SK-MEL-5 (cell line): Measurements from ENCODE around the gene IL1RAPL1. TPM values are rescaled to one million over a fixed set of nuclear protein-coding genes. Genes with fewer than 3 reads are reported as not detected.

ENCODE experiments used
- DNase-seq: peaks from one replicate; pipeline ENCODE4 v3.0.0-alpha.2; 2016; ENCODE audit warnings: low read depth, low spot score
- in situ Hi-C: cut with HindIII; loops from 2 replicates; pipeline ENCODE4 v1.10.0; 2016; ENCODE audit warnings: low sequenced_read_pairs, high pct_unique_total_duplicates, low pct_unique_long_range_greater_than_20kb
- total RNA-seq: library from RNA; depleted of rRNA; stranded (reverse); fragments of >200 nt; shearing (Covaris generic); gene quantifications from 2 replicates; pipeline ENCODE4 v1.2.3, GENCODE V29; 2014

IL1RAPL1 gene
- total RNA-seq, 1 experiment from 2014 or later = 0.32 TPM

- no peak for DNase-seq
- in situ Hi-C loops = no loop called here
Observed at GRCh38 chrX:29867971-29868370, 1280.7 kb downstream of the IL1RAPL1 start.

- no peak for DNase-seq
- in situ Hi-C loops = no loop called here
Observed at GRCh38 chrX:29869837-29870236, 1282.6 kb downstream of the IL1RAPL1 start.

- in situ Hi-C loops = no loop called here
- DNase-seq = no peak
Observed at GRCh38 chrX:29870608-29871007, 1283.4 kb downstream of the IL1RAPL1 start.

GRCh38 chrX:29872831-29873230 lies 1285.6 kb downstream of the IL1RAPL1 start:
- in situ Hi-C loops = no loop called here

GRCh38 chrX:29876733-29877132 lies 1289.5 kb downstream of the IL1RAPL1 start:
- in situ Hi-C loops = no loop called here

More at GRCh38 chrX:29872831-29873230, 1285.6 kb downstream of the IL1RAPL1 start:
- peak; percentile 1 for DNase-seq

GRCh38 chrX:29880977-29881376 lies 1293.7 kb downstream of the IL1RAPL1 start:
- in situ Hi-C loops = no loop called here
- no peak for DNase-seq

More at GRCh38 chrX:29876733-29877132, 1289.5 kb downstream of the IL1RAPL1 start:
- DNase-seq = no peak

GRCh38 chrX:29890004-29890403 lies 1302.8 kb downstream of the IL1RAPL1 start:
- in situ Hi-C loops = no loop called here
- no peak for DNase-seq

- in situ Hi-C loops = no loop called here
- DNase-seq = no peak
Observed at GRCh38 chrX:29890646-29891200, 1303.5 kb downstream of the IL1RAPL1 start.

- no peak for DNase-seq
- in situ Hi-C loops = no loop called here
Observed at GRCh38 chrX:29902004-29902403, 1314.8 kb downstream of the IL1RAPL1 start.

GRCh38 chrX:29903360-29903759 lies 1316.1 kb downstream of the IL1RAPL1 start:
- in situ Hi-C loops = no loop called here
- DNase-seq = peak; percentile 28

GRCh38 chrX:29911673-29912072 lies 1324.4 kb downstream of the IL1RAPL1 start:
- in situ Hi-C loops = no loop called here
- peak; percentile 25 for DNase-seq

- DNase-seq = no peak
- in situ Hi-C loops = no loop called here
Observed at GRCh38 chrX:29913647-29914046, 1326.4 kb downstream of the IL1RAPL1 start.

GRCh38 chrX:29922607-29923006 lies 1335.4 kb downstream of the IL1RAPL1 start:
- DNase-seq = no peak
- in situ Hi-C loops = no loop called here

GRCh38 chrX:29926056-29926455 lies 1338.8 kb downstream of the IL1RAPL1 start:
- no peak for DNase-seq
- in situ Hi-C loops = no loop called here

GRCh38 chrX:29926659-29927058 lies 1339.4 kb downstream of the IL1RAPL1 start:
- no peak for DNase-seq
- in situ Hi-C loops = no loop called here

- in situ Hi-C loops = no loop called here
- DNase-seq = no peak
Observed at GRCh38 chrX:29935455-29935854, 1348.2 kb downstream of the IL1RAPL1 start.

- DNase-seq = peak; percentile 2
- in situ Hi-C loops = no loop called here
Observed at GRCh38 chrX:29940750-29941149, 1353.5 kb downstream of the IL1RAPL1 start.

- DNase-seq = no peak
- in situ Hi-C loops = no loop called here
Observed at GRCh38 chrX:29941287-29941686, 1354.0 kb downstream of the IL1RAPL1 start.

GRCh38 chrX:29947225-29947624 lies 1360.0 kb downstream of the IL1RAPL1 start:
- in situ Hi-C loops = no loop called here
- DNase-seq = no peak

GRCh38 chrX:29948653-29949052 lies 1361.4 kb downstream of the IL1RAPL1 start:
- in situ Hi-C loops = no loop called here
- no peak for DNase-seq
